Pancreas (tissue), 10 donors: Measurements from ENCODE around the gene HDDC3. TPM values are rescaled to one million over a fixed set of nuclear protein-coding genes. Genes with fewer than 3 reads are reported as not detected.
A peak's percentile ranks its signal among the peaks of the same experiment; 100 is the strongest.

ENCODE experiments used
- ATAC-seq, 4 donors: fragments of 200-7000 bp; cut with Tn5 transposase; one replicate each; pipeline versions ENCODE4 v1.8.0 to v1.9.1; 2020; ENCODE audit warnings: mild to moderate bottlenecking in 4 of 4, moderate library complexity in 4 of 4
- DNase-seq, 6 donors: peaks; one replicate each; pipeline ENCODE4 v3.0.0-alpha.2; 2020
- FAIRE-seq: peaks from 2 replicates; lab custom pipeline; 2012; peaks lifted over from hg19 to GRCh38; lab: Jason Lieb, UNC
- H3K27ac ChIP-seq, 4 donors: fragments of 200-600 bp; sonication (generic); 1 replicate in 3 of 4; 2 replicates in 1 of 4; pipeline versions ENCODE4 v1.5.0 to v1.8.0; 2020
- H3K27me3 ChIP-seq, 4 donors: fragments of 200-600 bp; one replicate each; pipeline ENCODE4 v1.8.0; 2021
- H3K36me3 ChIP-seq, 3 donors: fragments of 200-600 bp; sonication (generic) in 1 of 3; one replicate each; pipeline versions ENCODE4 v1.5.0 to v1.8.0; 2020 to 2021
- H3K4me1 ChIP-seq, 3 donors: fragments of 200-600 bp; one replicate each; pipeline ENCODE4 v1.8.0; 2021
- H3K4me3 ChIP-seq, 4 donors: fragments of 200-600 bp; sonication (generic) in 2 of 4; one replicate each; pipeline versions ENCODE4 v1.5.0 to v1.8.0; 2020 to 2021
- H3K9me3 ChIP-seq, 4 donors: fragments of 200-600 bp; one replicate each; pipeline ENCODE4 v1.8.0; 2021
- CTCF ChIP-seq, 4 donors: fragments of 200-600 bp; sonication (generic) in 3 of 4; IDR thresholded peaks; one replicate each; pipeline versions ENCODE4 v1.5.0 to v1.8.0; 2021; ENCODE audit warnings: antibody characterized with exemption in 4 of 4
- WGBS, 2 donors: extraction: QIAGEN DNeasy Blood & Tissue Kit; methylation state at CpG; one replicate each; pipeline ENCODE4 v1.1.7; 2013; 5-methylcytosine and 5-hydroxymethylcytosine counted together
- intact Hi-C, 3 donors: fragments of 100-400 bp; cut with DNase I; formaldehyde crosslinking; loops; one replicate each; pipeline versions ENCODE4 v1.11.1 to v1.14.2; 2022
- polyA plus RNA-seq, 2 donors: library from polyadenylated mRNA; stranded (reverse); fragments of 200-250 nt; gene quantifications; one replicate each; pipeline ENCODE4 v1.2.3, GENCODE V29; 2013
- total RNA-seq, 6 donors: library from RNA; stranded (reverse); fragmentation: NEBNext Ultra II Directional in 4 of 6; extraction: Animal tissue kit (Norgen Biotek cat#: 25700) in 4 of 6; gene quantifications; one replicate each; pipeline versions ENCODE4 v1.2.1 to v1.2.4, GENCODE V29; 2021 to 2023
- donor health status: healthy with polysubstance abuse.
- donor health status: DM: no; HTN: no; CAD: no; lungs with moderate emphysema.
- donor health status: DM: no; HTN: no; CAD: no.
- donor health status: control.
- donor health status: control.
- donor health status: Bipolar disorder and iron deficiency.
- donor health status: DM: yes; HTN: yes; CAD: no.
- donor health status: DM: no; HTN: no; CAD: no.
- donor health status: DM: no; HTN: no; CAD: no.
- donor health status: DM: yes; HTN: yes; CAD: no.

The HDDC3 gene
- total and polyA plus RNA-seq, 8 donors: 10.3 to 20.9 (median 15.0) TPM

GRCh38 chr15:90915808-90916440 is 16.4 kb downstream of the HDDC3 start:
- H3K27me3 ChIP-seq: no peaks in the 10 kb centered on the region
- WGBS, 2 donors: 76 to 79% methylated on average over 24 to 25 of the region's 25 CpGs
- H3K4me3 ChIP-seq: no peak overlapping the region
- no peaks in the 10 kb centered on the region for H3K9me3 ChIP-seq
- no peak for TF ChIP-seq CTCF (IDR thresholded peaks at IDR 0.05)
- FAIRE-seq (no peak), ATAC-seq (peak in 3 of 4 donors; percentile 19 to 67 (median 46)), DNase-seq (peak in 2 of 6 donors; percentile 62 to 69)
- H3K4me1 ChIP-seq: no peaks in the 10 kb centered on the region
- no peak overlapping the region for H3K27ac ChIP-seq
- peaks cover 13 to 99% (median 61%) of the 10 kb centered on the region in 3 donors for H3K36me3 ChIP-seq
- intact Hi-C loops: no loop called here

- H3K36me3 ChIP-seq: peaks cover 13 to 99% (median 63%) of the 10 kb centered on the region in 3 donors
- 78 to 83% methylated on average over 7 of the region's 7 CpGs for WGBS, 2 donors
- no peak for ATAC-seq
Measured at GRCh38 chr15:90915216-90915807, 17.0 kb downstream of the HDDC3 start.

GRCh38 chr15:90914305-90915080 is 17.9 kb downstream of the HDDC3 start:
- intact Hi-C loops: no loop called here
- H3K36me3 ChIP-seq: peaks cover 13 to 99% (median 65%) of the 10 kb centered on the region in 3 donors
- TF ChIP-seq CTCF (IDR thresholded peaks at IDR 0.05): no peak
- no peak overlapping the region for H3K4me3 ChIP-seq
- H3K27ac ChIP-seq: no peak overlapping the region
- ATAC-seq: no peak
- peak in 1 of 6 donors; percentile 51 for DNase-seq
- H3K4me1 ChIP-seq: no peaks in the 10 kb centered on the region
- 90 to 94% methylated on average over 22 of the region's 22 CpGs for WGBS, 2 donors
- no peaks in the 10 kb centered on the region for H3K9me3 ChIP-seq
- no peaks in the 10 kb centered on the region for H3K27me3 ChIP-seq
- FAIRE-seq: no peak

More at GRCh38 chr15:90915216-90915807, 17.0 kb downstream of the HDDC3 start:
- no peaks in the 10 kb centered on the region for H3K27me3 ChIP-seq
- no peaks in the 10 kb centered on the region for H3K9me3 ChIP-seq
- intact Hi-C loops: no loop called here
- no peak for FAIRE-seq
- no peak overlapping the region for H3K27ac ChIP-seq
- TF ChIP-seq CTCF (IDR thresholded peaks at IDR 0.05): no peak
- no peak overlapping the region for H3K4me3 ChIP-seq
- DNase-seq: no peak
- no peaks in the 10 kb centered on the region for H3K4me1 ChIP-seq

GRCh38 chr15:90913398-90913944 is 18.9 kb downstream of the HDDC3 start:
- DNase-seq (no peak), ATAC-seq (no peak), FAIRE-seq (no peak)
- Histone ChIP-seq H3K9me3 (no peaks in the 10 kb centered on the region), H3K36me3 (peaks cover 13 to 94% (median 59%) of the 10 kb centered on the region in 3 donors), H3K27ac (no peak overlapping the region), H3K4me3 (no peak overlapping the region), H3K27me3 (no peaks in the 10 kb centered on the region), H3K4me1 (no peaks in the 10 kb centered on the region)
- no peak for TF ChIP-seq CTCF (IDR thresholded peaks at IDR 0.05)
- 88 to 89% methylated on average over 12 of the region's 12 CpGs for WGBS, 2 donors
- intact Hi-C loops: no loop called here
